Esophagus muscularis mucosa (tissue), 4 donors: ENCODE measurements around the gene HSD3B2. TPM values are rescaled to one million over a fixed set of nuclear protein-coding genes. Genes with fewer than 3 reads are reported as not detected.
A peak's percentile ranks its signal among the peaks of the same experiment; 100 is the strongest.

ENCODE experiments used
- DNase-seq: peaks from one replicate; pipeline ENCODE4 v3.0.0-alpha.2; 2017; ENCODE audit errors: extremely low spot score
- H3K27ac ChIP-seq, 4 donors: fragments of 200-600 bp; sonication (generic); replicated peaks in 1 of 4; 1 replicate in 3 of 4; 2 replicates in 1 of 4; pipeline ENCODE4 v1.5.1; 2016 to 2019; ENCODE audit warnings: mild to moderate bottlenecking in 1 of 4
- H3K27me3 ChIP-seq, 4 donors: fragments of 200-600 bp; sonication (generic); one replicate each; pipeline versions ENCODE4 v1.5.1 to v1.6.0; 2016 to 2019
- H3K36me3 ChIP-seq, 4 donors: fragments of 200-600 bp; sonication (generic); one replicate each; pipeline ENCODE4 v1.5.1; 2016 to 2019
- H3K4me1 ChIP-seq, 4 donors: fragments of 200-600 bp; sonication (generic); one replicate each; pipeline ENCODE4 v1.5.1; 2016 to 2019
- H3K4me3 ChIP-seq, 4 donors: fragments of 200-600 bp; sonication (generic); 1 replicate in 2 of 4; 2 replicates in 2 of 4; pipeline ENCODE4 v1.5.1; 2016 to 2019; ENCODE audit warnings: mild to moderate bottlenecking in 4 of 4, moderate library complexity in 1 of 4
- H3K9me3 ChIP-seq, 4 donors: fragments of 200-600 bp; sonication (generic); 1 replicate in 3 of 4; 2 replicates in 1 of 4; pipeline ENCODE4 v1.5.1; 2016 to 2019
- CTCF ChIP-seq, 3 experiments: fragments of 200-600 bp in 2 of 3; fragments of 450-650 bp in 1 of 3; sonication (generic) in 2 of 3; IDR thresholded peaks; one replicate each; pipeline ENCODE4 v1.5.1; 2017 to 2019; ENCODE audit warnings: antibody characterized with exemption in 3 of 3, mild to moderate bottlenecking in 2 of 3, moderate library complexity in 1 of 3
- EP300 ChIP-seq: sonication (generic); formaldehyde crosslinking; IDR thresholded peaks from one replicate; pipeline ENCODE4 v1.6.1; 2017; ENCODE audit warnings: antibody characterized with exemption
- POLR2A ChIP-seq: fragments of 450-650 bp; IDR thresholded peaks from one replicate; pipeline ENCODE4 v1.6.1; 2017; ENCODE audit warnings: antibody characterized with exemption, moderate library complexity, mild to moderate bottlenecking, low read depth
- POLR2AphosphoS5 ChIP-seq, 2 donors: sonication (generic); formaldehyde crosslinking; IDR thresholded peaks; one replicate each; pipeline ENCODE4 v1.6.1; 2017; ENCODE audit warnings: antibody characterized with exemption in 2 of 2
- WGBS: methylation state at CpG from one replicate; pipeline ENCODE4 v1.1.5; 2018; 5-methylcytosine and 5-hydroxymethylcytosine counted together
- intact Hi-C: fragments of 100-400 bp; cut with DNase I; formaldehyde crosslinking; loops from one replicate; pipeline ENCODE4 v1.15.1; 2023
- total RNA-seq, 4 donors: library from RNA; depleted of rRNA; stranded (reverse); fragments of >200 nt; gene quantifications; one replicate each; pipeline versions ENCODE4 v1.1.0 to v1.2.1, GENCODE V29; 2016

Gene HSD3B2
- total RNA-seq, 4 donors from 2014 or later, result not detected

GRCh38 chr1:119370748-119371147, 44.2 kb upstream of the HSD3B2 start:
- WGBS, result 100% methylated on average over 2 of the region's 2 CpGs
- no peaks in the 10 kb centered on the region for H3K27me3 ChIP-seq
- no peak overlapping the region for H3K4me3 ChIP-seq
- H3K4me1 ChIP-seq, result no peaks in the 10 kb centered on the region
- DNase-seq, result peak; percentile 62
- H3K27ac ChIP-seq, result no peak overlapping the region
- no peak for TF ChIP-seq POLR2AphosphoS5 (IDR thresholded peaks at IDR 0.05)
- TF ChIP-seq POLR2A, result no peak
- no peak for TF ChIP-seq EP300
- no peak for TF ChIP-seq CTCF (IDR thresholded peaks at IDR 0.05)
- no peaks in the 10 kb centered on the region for H3K36me3 ChIP-seq
- H3K9me3 ChIP-seq, result no peaks in the 10 kb centered on the region
- intact Hi-C loops, result no loop called here

- no peak for DNase-seq
- TF ChIP-seq EP300, result no peak
- TF ChIP-seq POLR2AphosphoS5 (IDR thresholded peaks at IDR 0.05), result no peak
- no peak for TF ChIP-seq POLR2A
- TF ChIP-seq CTCF (IDR thresholded peaks at IDR 0.05), result no peak
- no peaks in the 10 kb centered on the region for H3K27me3 ChIP-seq
- 16% methylated on average over 2 of the region's 2 CpGs for WGBS
- H3K27ac ChIP-seq, result no peak overlapping the region
- H3K36me3 ChIP-seq, result no peaks in the 10 kb centered on the region
- H3K4me1 ChIP-seq, result no peaks in the 10 kb centered on the region
- no peak overlapping the region for H3K4me3 ChIP-seq
- intact Hi-C loops, result no loop called here
- no peaks in the 10 kb centered on the region for H3K9me3 ChIP-seq
Observed at GRCh38 chr1:119371815-119372214, 43.1 kb upstream of the HSD3B2 start.

- no peak overlapping the region for H3K27ac ChIP-seq
- no peaks in the 10 kb centered on the region for H3K9me3 ChIP-seq
- DNase-seq, result no peak
- WGBS, result 54% methylated on average over 6 of the region's 6 CpGs
- H3K36me3 ChIP-seq, result no peaks in the 10 kb centered on the region
- TF ChIP-seq EP300 (no peak), CTCF (IDR thresholded peaks at IDR 0.05) (no peak), POLR2A (no peak), POLR2AphosphoS5 (IDR thresholded peaks at IDR 0.05) (no peak)
- H3K4me1 ChIP-seq, result no peaks in the 10 kb centered on the region
- H3K27me3 ChIP-seq, result no peaks in the 10 kb centered on the region
- H3K4me3 ChIP-seq, result no peak overlapping the region
- intact Hi-C loops, result no loop called here
Observed at GRCh38 chr1:119372503-119373086, 42.4 kb upstream of the HSD3B2 start.

- no peaks in the 10 kb centered on the region for H3K36me3 ChIP-seq
- DNase-seq, result no peak
- no peaks in the 10 kb centered on the region for H3K9me3 ChIP-seq
- no peak overlapping the region for H3K4me3 ChIP-seq
- H3K4me1 ChIP-seq, result no peaks in the 10 kb centered on the region
- H3K27me3 ChIP-seq, result no peaks in the 10 kb centered on the region
- WGBS, result 62% methylated on average over 2 of the region's 2 CpGs
- intact Hi-C loops, result no loop called here
- H3K27ac ChIP-seq, result no peak overlapping the region
- TF ChIP-seq CTCF (IDR thresholded peaks at IDR 0.05), result no peak
- TF ChIP-seq EP300, result no peak
- no peak for TF ChIP-seq POLR2AphosphoS5 (IDR thresholded peaks at IDR 0.05)
- TF ChIP-seq POLR2A, result no peak
Observed at GRCh38 chr1:119373465-119373864, 41.5 kb upstream of the HSD3B2 start.
